H1 (cell line): ENCODE results near the gene CDK5RAP2. TPM values are rescaled to one million over a fixed set of nuclear protein-coding genes. Genes with fewer than 3 reads are reported as not detected.

Experiments used
- CTCF ChIA-PET: fragments of 300-600 bp; sonication (Branson Sonifier 250); formaldehyde crosslinking; loops from one replicate; lab custom pipeline; 2021; ENCODE audit not compliant: partially characterized antibody; lab: Charles Lee
- POLR2A ChIA-PET: fragments of 300-600 bp; sonication (Branson Sonifier 250); formaldehyde crosslinking; loops from one replicate; lab custom pipeline; 2021; ENCODE audit warnings: inconsistent platforms; ENCODE audit not compliant: partially characterized antibody; lab: Charles Lee
- DNase-seq, 2 experiments: peaks; one replicate each; pipeline versions ENCODE4 v3.0.0 to v3.0.0-alpha.2; 2010 to 2022; ENCODE audit warnings: low spot score in 2 of 2, low read depth in 1 of 2, mixed read lengths in 1 of 2
- FAIRE-seq: peaks from 2 replicates; lab custom pipeline; 2011; peaks lifted over from hg19 to GRCh38; lab: Jason Lieb, UNC
- H2AFZ ChIP-seq: 2 replicates; pipeline ENCODE4 v1.8.1; 2012; ENCODE audit warnings: low read length, inconsistent platforms
- H2AK5ac ChIP-seq: 2 replicates; pipeline ENCODE4 v1.6.1; 2013; ENCODE audit warnings: low read depth, low read length
- H2BK120ac ChIP-seq: replicated peaks from 2 replicates; pipeline ENCODE3; 2013; ENCODE audit warnings: low read depth, low read length, inconsistent platforms
- H2BK12ac ChIP-seq: 2 replicates; pipeline ENCODE4 v1.6.1; 2013; ENCODE audit warnings: low read depth, low read length
- H2BK15ac ChIP-seq: 2 replicates; pipeline ENCODE4 v1.6.1; 2013; ENCODE audit warnings: low read length
- H2BK20ac ChIP-seq: 2 replicates; pipeline ENCODE4 v1.6.1; 2013; ENCODE audit warnings: low read length
- H2BK5ac ChIP-seq: 2 replicates; pipeline ENCODE4 v1.6.1; 2013; ENCODE audit warnings: low read depth, low read length
- H3K14ac ChIP-seq: 2 replicates; pipeline ENCODE4 v1.6.1; 2013; ENCODE audit warnings: inconsistent platforms; ENCODE audit not compliant: insufficient read length
- H3K18ac ChIP-seq: 2 replicates; pipeline ENCODE4 v1.6.1; 2013; ENCODE audit warnings: low read length; ENCODE audit errors: extremely low read depth
- H3K23ac ChIP-seq: 2 replicates; pipeline ENCODE4 v1.6.1; 2013; ENCODE audit warnings: inconsistent platforms; ENCODE audit not compliant: insufficient read length
- H3K23me2 ChIP-seq: 2 replicates; pipeline ENCODE4 v1.6.1; 2013; ENCODE audit warnings: low read depth, low read length
- H3K27ac ChIP-seq: 2 replicates; pipeline ENCODE4 v1.6.1; 2011; ENCODE audit warnings: low read depth, low read length, inconsistent platforms
- H3K27me3 ChIP-seq, 4 experiments: replicated peaks in 1 of 4; 1 replicate in 1 of 4; 2 replicates in 3 of 4; pipeline versions ENCODE4 v1.6.1 to v1.8.1; 2011 to 2013; ENCODE audit warnings: low read length in 3 of 4, mild to moderate bottlenecking in 3 of 4, inconsistent platforms in 2 of 4, mixed read lengths in 2 of 4, moderate library complexity in 1 of 4; ENCODE audit not compliant: control insufficient read depth in 3 of 4, insufficient read depth in 3 of 4; ENCODE audit errors: extremely low read depth in 1 of 4
- H3K36me3 ChIP-seq, 4 experiments: 2 replicates each; pipeline versions ENCODE4 v1.6.1 to v1.8.1; 2011 to 2013; ENCODE audit warnings: mild to moderate bottlenecking in 4 of 4, low read length in 3 of 4, moderate library complexity in 2 of 4, control low read depth in 1 of 4, inconsistent platforms in 1 of 4; ENCODE audit not compliant: insufficient read depth in 4 of 4, control insufficient read depth in 2 of 4
- H3K4ac ChIP-seq: replicated peaks from 2 replicates; pipeline ENCODE3; 2013; ENCODE audit warnings: low read length, low read depth, mixed read lengths, inconsistent platforms; ENCODE audit not compliant: insufficient read length
- H3K4me1 ChIP-seq, 4 experiments: replicated peaks in 1 of 4; 1 replicate in 1 of 4; 2 replicates in 3 of 4; pipeline versions ENCODE4 v1.6.1 to v1.8.1; 2011 to 2013; ENCODE audit warnings: low read length in 3 of 4, inconsistent platforms in 2 of 4, mixed read lengths in 1 of 4; ENCODE audit not compliant: insufficient read depth in 4 of 4, control insufficient read depth in 3 of 4
- H3K4me2 ChIP-seq, 2 experiments: 2 replicates each; pipeline versions ENCODE4 v1.6.1 to v1.8.1; 2011 to 2013; ENCODE audit warnings: low read depth in 2 of 2, low read length in 2 of 2, control low read depth in 1 of 2, inconsistent platforms in 1 of 2, mild to moderate bottlenecking in 1 of 2; ENCODE audit not compliant: insufficient read depth in 1 of 2
- H3K4me3 ChIP-seq, 4 experiments: fragments of 200-600, 300-600 bp in 1 of 4; sonication (generic), shearing (Covaris generic), sonication (Bioruptor Twin) in 1 of 4; 2 replicates each; pipeline versions ENCODE4 v1.5.1 to v1.8.1; 2011 to 2016; ENCODE audit warnings: low read length in 4 of 4, low read depth in 3 of 4, control low read depth in 2 of 4, inconsistent platforms in 2 of 4, mild to moderate bottlenecking in 2 of 4, mixed read lengths in 1 of 4, moderate library complexity in 1 of 4; ENCODE audit not compliant: insufficient read depth in 2 of 4; ENCODE audit errors: extremely low read depth in 1 of 4
- H3K56ac ChIP-seq: replicated peaks from 2 replicates; pipeline ENCODE3; 2013; ENCODE audit warnings: low read depth, mild to moderate bottlenecking, mixed read lengths, low read length, inconsistent platforms; ENCODE audit not compliant: insufficient read length
- H3K79me1 ChIP-seq: 2 replicates; pipeline ENCODE4 v1.6.1; 2013; ENCODE audit warnings: low read depth, low read length, control low read depth
- H3K79me2 ChIP-seq, 2 experiments: 2 replicates each; pipeline versions ENCODE4 v1.6.1 to v1.8.1; 2012 to 2013; ENCODE audit warnings: low read length in 2 of 2, mild to moderate bottlenecking in 2 of 2, inconsistent platforms in 1 of 2; ENCODE audit not compliant: insufficient read depth in 2 of 2, control insufficient read depth in 1 of 2
- H3K9ac ChIP-seq, 4 experiments: replicated peaks in 1 of 4; 1 replicate in 1 of 4; 2 replicates in 3 of 4; pipeline versions ENCODE4 v1.6.1 to v1.8.1; 2011 to 2013; ENCODE audit warnings: low read depth in 3 of 4, low read length in 3 of 4, control low read depth in 2 of 4, mild to moderate bottlenecking in 2 of 4, moderate library complexity in 2 of 4, inconsistent platforms in 1 of 4; ENCODE audit errors: extremely low read depth in 1 of 4
- H3K9me3 ChIP-seq, 2 experiments: 2 replicates each; pipeline versions ENCODE4 v1.6.1 to v1.8.1; 2012 to 2013; ENCODE audit warnings: mild to moderate bottlenecking in 2 of 2, moderate library complexity in 2 of 2, control low read depth in 1 of 2, inconsistent platforms in 1 of 2, low read depth in 1 of 2, low read length in 1 of 2, mixed read lengths in 1 of 2; ENCODE audit not compliant: insufficient read depth in 2 of 2
- H4K20me1 ChIP-seq, 2 experiments: replicated peaks in 1 of 2; 2 replicates each; pipeline versions ENCODE3 to v1.8.1; 2011 to 2013; ENCODE audit warnings: inconsistent platforms in 2 of 2, low read length in 2 of 2, mild to moderate bottlenecking in 1 of 2; ENCODE audit not compliant: insufficient read depth in 2 of 2, control insufficient read depth in 1 of 2
- H4K5ac ChIP-seq: 2 replicates; pipeline ENCODE4 v1.6.1; 2013; ENCODE audit warnings: low read length, low read depth, mixed read lengths, inconsistent platforms; ENCODE audit not compliant: insufficient read length
- H4K8ac ChIP-seq: 2 replicates; pipeline ENCODE4 v1.8.0; 2013; ENCODE audit warnings: mild to moderate bottlenecking, moderate library complexity, low read length, inconsistent platforms; ENCODE audit not compliant: insufficient read depth; ENCODE audit errors: extremely low read depth
- H4K91ac ChIP-seq: replicated peaks from 2 replicates; pipeline ENCODE3; 2013; ENCODE audit warnings: low read length, mixed read lengths, inconsistent platforms; ENCODE audit not compliant: insufficient read length
- BACH1 ChIP-seq: IDR thresholded peaks from 2 replicates; pipeline ENCODE4 v1.6.1; 2012; ENCODE audit warnings: low read length, improper control_type of control experiment
- HDAC6 ChIP-seq: IDR thresholded peaks from one replicate; pipeline ENCODE4 v1.7.1; 2012; ENCODE audit warnings: low read depth, mild to moderate bottlenecking, inconsistent platforms, low read length, moderate library complexity
- NANOG ChIP-seq: IDR thresholded peaks from 2 replicates; pipeline ENCODE4 v1.6.1; 2011; ENCODE audit warnings: low read length, low read depth, mild to moderate bottlenecking, inconsistent platforms; ENCODE audit not compliant: insufficient read depth, poor library complexity, severe bottlenecking
- RAD21 ChIP-seq, 2 experiments: IDR thresholded peaks in 1 of 2; conservative IDR thresholded peaks in 1 of 2; 2 replicates each; pipeline ENCODE4 v1.6.1; 2011; ENCODE audit warnings: low read depth in 2 of 2, low read length in 2 of 2, improper control_type of control experiment in 1 of 2, inconsistent platforms in 1 of 2, mild to moderate bottlenecking in 1 of 2, moderate library complexity in 1 of 2
- SP1 ChIP-seq: IDR thresholded peaks from 2 replicates; pipeline ENCODE4 v1.6.1; 2011; ENCODE audit warnings: low read depth, low read length
- TEAD4 ChIP-seq: IDR thresholded peaks from 2 replicates; pipeline ENCODE4 v1.6.1; 2012; ENCODE audit warnings: low read depth, low read length, inconsistent platforms, mixed read lengths
- WGBS, 2 experiments: shearing (Covaris generic) in 1 of 2; methylation state at CpG; one replicate each; pipeline versions ENCODE4 v1.1.6 to v1.1.7; 2013 to 2015; ENCODE audit warnings: low lambda C conversion rate in 2 of 2, mixed read lengths in 2 of 2, inconsistent platforms in 1 of 2, low coverage in 1 of 2, missing lambda C conversion rate in 1 of 2; ENCODE audit not compliant: insufficient replicate concordance in 2 of 2, insufficient coverage in 1 of 2, insufficient read length in 1 of 2; ENCODE audit errors: extremely low coverage in 1 of 2, missing lambda C conversion rate in 1 of 2; 5-methylcytosine and 5-hydroxymethylcytosine counted together
- polyA plus RNA-seq, 7 experiments: library from polyadenylated mRNA; depleted of rRNA in 3 of 7; stranded (reverse) in 5 of 7; unstranded in 2 of 7; fragments of >200 nt in 5 of 7; fragments of 200-250 nt in 2 of 7; gene quantifications; 1 replicate in 5 of 7; 2 replicates in 1 of 7; 4 replicates in 1 of 7; pipeline versions ENCODE4 v1.2.1 to v1.2.3, GENCODE V29; 2011 to 2013; ENCODE audit warnings: missing spikeins in 2 of 7, mixed read lengths in 2 of 7
- total RNA-seq: library from RNA; stranded (reverse); fragmentation: NEBNext Ultra II Directional; extraction: Animal tissue kit (Norgen Biotek cat#: 25700); gene quantifications from 2 replicates; pipeline ENCODE4 v1.2.1, GENCODE V29; 2021
- TF ChIP-seq, protein P1 (sequence below): IDR thresholded peaks from 2 replicates; pipeline ENCODE4 v1.6.1; 2012; ENCODE audit warnings: inconsistent platforms

Gene CDK5RAP2
- total and polyA plus RNA-seq, 2 of the 8 experiments (the other 6 are each of a cell fraction or from before 2014, with no cell fraction given), result 19.8 to 49.4 TPM

DNA sequence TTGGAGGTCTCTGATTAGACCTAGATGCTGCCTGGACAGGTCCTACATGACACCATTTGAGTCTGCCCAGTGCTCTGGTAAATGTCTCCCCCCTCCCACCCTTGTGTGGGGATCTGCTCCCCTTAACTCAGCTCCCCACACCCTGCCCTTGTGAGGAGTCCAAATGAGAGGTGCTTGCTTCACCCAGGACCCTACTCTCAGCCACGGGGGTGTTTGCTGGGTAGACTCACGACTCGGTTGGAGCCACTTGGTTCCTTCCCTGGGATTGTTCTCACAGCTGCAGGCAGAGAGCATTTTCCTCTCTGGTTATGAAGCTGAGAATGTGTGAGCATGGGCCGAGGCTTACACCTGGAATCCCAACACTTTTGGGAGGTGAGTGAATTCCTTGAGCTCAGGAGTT, 204.7 kb downstream of the CDK5RAP2 start:
- FAIRE-seq, result no peak
- no peak overlapping the region for H2BK12ac ChIP-seq
- H2BK20ac ChIP-seq, result no peak overlapping the region
- CTCF ChIA-PET, result interaction anchor here (1.6 to 1.8 kb wide), 2 partner anchors 22 to 49 kb away, joined by 3 read pairs; no protein-coding TSS in a partner anchor
- H3K18ac ChIP-seq, result no peak overlapping the region
- no peaks in the 10 kb centered on the region for H3K36me3 ChIP-seq
- no peak overlapping the region for H3K9ac ChIP-seq
- TF ChIP-seq NANOG (no peak), RAD21 (IDR thresholded peaks at IDR 0.05 in 1 of 2, conservative IDR thresholded peaks at IDR 0.05 in 1 of 2; ENCODE audit: low read depth in 2 of 2, low read length in 2 of 2) (no peak), BACH1 (no peak), TEAD4 (no peak), HDAC6 (no peak), SP1 (no peak)
- TF ChIP-seq, protein P1, sequence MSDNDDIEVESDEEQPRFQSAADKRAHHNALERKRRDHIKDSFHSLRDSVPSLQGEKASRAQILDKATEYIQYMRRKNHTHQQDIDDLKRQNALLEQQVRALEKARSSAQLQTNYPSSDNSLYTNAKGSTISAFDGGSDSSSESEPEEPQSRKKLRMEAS, result no peak
- TF ChIP-seq, all 59 proteins: peak for 0
- H2BK15ac ChIP-seq, result no peak overlapping the region
- H3K4me1 ChIP-seq, result no peaks in the 10 kb centered on the region
- WGBS, 2 experiments, result 93% methylated on average over 4 of the region's 4 CpGs; no CpG with 5 or more reads in 1 of the 2 experiments
- H4K5ac ChIP-seq, result no peak overlapping the region
- H3K79me1 ChIP-seq, result no peaks in the 10 kb centered on the region
- H3K4me2 ChIP-seq, result no peak overlapping the region
- H3K4me3 ChIP-seq, result no peak overlapping the region
- no peaks in the 10 kb centered on the region for H3K79me2 ChIP-seq
- no peak overlapping the region for H3K4ac ChIP-seq
- POLR2A ChIA-PET, result no interaction called here
- no peaks in the 10 kb centered on the region for H3K9me3 ChIP-seq
- H2AK5ac ChIP-seq, result no peak overlapping the region
- no peak overlapping the region for H4K8ac ChIP-seq
- H2BK120ac ChIP-seq, result no peak overlapping the region
- no peak for DNase-seq
- H3K56ac ChIP-seq, result no peak overlapping the region
- no peak overlapping the region for H3K14ac ChIP-seq
- H2AFZ ChIP-seq, result no peak overlapping the region
- H3K23me2 ChIP-seq, result no peaks in the 10 kb centered on the region
- no peak overlapping the region for H2BK5ac ChIP-seq
- H3K27me3 ChIP-seq, result no peaks in the 10 kb centered on the region; a peak in 1 of 7 replicates
- H3K23ac ChIP-seq, result no peak overlapping the region
- no peak overlapping the region for H3K27ac ChIP-seq
- H4K20me1 ChIP-seq, result no peaks in the 10 kb centered on the region
- H4K91ac ChIP-seq, result no peak overlapping the region
